Left lung (tissue), 10 donors: ENCODE results near the gene HOXA4. TPM values are rescaled to one million over a fixed set of nuclear protein-coding genes. Genes with fewer than 3 reads are reported as not detected.

ENCODE experiments used
- ATAC-seq: fragments of 200-7000 bp; cut with Tn5 transposase; one replicate; pipeline ENCODE4 v1.9.1; 2020; ENCODE audit warnings: moderate library complexity
- DNase-seq, 4 donors: peaks; one replicate each; pipeline ENCODE4 v3.0.0-alpha.2; 2013 to 2020
- H3K27ac ChIP-seq, 2 donors: fragments of 200-600 bp; sonication (generic) in 1 of 2; one replicate each; pipeline versions ENCODE4 v1.5.0 to v1.8.0; 2020 to 2021
- H3K27me3 ChIP-seq, 2 donors: fragments of 200-600 bp; sonication (generic) in 1 of 2; one replicate each; pipeline versions ENCODE4 v1.5.0 to v1.8.0; 2020 to 2021
- H3K36me3 ChIP-seq, 2 donors: fragments of 200-600 bp; sonication (generic) in 1 of 2; one replicate each; pipeline versions ENCODE4 v1.5.0 to v1.8.0; 2020 to 2021
- H3K4me1 ChIP-seq, 2 donors: fragments of 200-600 bp; one replicate each; pipeline ENCODE4 v1.8.0; 2021
- H3K4me3 ChIP-seq, 2 donors: fragments of 200-600 bp; sonication (generic) in 1 of 2; one replicate each; pipeline versions ENCODE4 v1.5.0 to v1.8.0; 2020 to 2021; ENCODE audit warnings: mild to moderate bottlenecking in 1 of 2
- H3K9me3 ChIP-seq, 2 donors: fragments of 200-600 bp; sonication (generic) in 1 of 2; one replicate each; pipeline versions ENCODE4 v1.5.0 to v1.8.0; 2020 to 2021
- intact Hi-C, 2 donors: fragments of 100-400 bp; cut with DNase I; formaldehyde crosslinking; loops; one replicate each; pipeline versions ENCODE4 v1.11.2 to v1.14.2; 2022
- polyA plus RNA-seq, 6 donors: library from polyadenylated mRNA; unstranded; fragments of 120-200 nt; gene quantifications; one replicate each; pipeline ENCODE4 v1.2.1, GENCODE V29; 2013; ENCODE audit not compliant: insufficient read length in 6 of 6
- total RNA-seq, 2 donors: library from RNA; stranded (reverse); fragmentation: NEBNext Ultra II Directional; extraction: Animal tissue kit (Norgen Biotek cat#: 25700); gene quantifications; one replicate each; pipeline ENCODE4 v1.2.1, GENCODE V29; 2021
- TF ChIP-seq, protein P1 (sequence below), 2 donors: fragments of 200-600 bp; sonication (generic) in 1 of 2; IDR thresholded peaks; one replicate each; pipeline versions ENCODE4 v1.5.0 to v1.8.0; 2021; ENCODE audit warnings: antibody characterized with exemption in 2 of 2
- donor health status: DM: no; HTN: yes; CAD: no.
- donor health status: DM: no; HTN: no; CAD: no.

HOXA4 gene
- total and polyA plus RNA-seq, 8 donors: 3.4 to 35.8 (median 34.1) TPM

DNA sequence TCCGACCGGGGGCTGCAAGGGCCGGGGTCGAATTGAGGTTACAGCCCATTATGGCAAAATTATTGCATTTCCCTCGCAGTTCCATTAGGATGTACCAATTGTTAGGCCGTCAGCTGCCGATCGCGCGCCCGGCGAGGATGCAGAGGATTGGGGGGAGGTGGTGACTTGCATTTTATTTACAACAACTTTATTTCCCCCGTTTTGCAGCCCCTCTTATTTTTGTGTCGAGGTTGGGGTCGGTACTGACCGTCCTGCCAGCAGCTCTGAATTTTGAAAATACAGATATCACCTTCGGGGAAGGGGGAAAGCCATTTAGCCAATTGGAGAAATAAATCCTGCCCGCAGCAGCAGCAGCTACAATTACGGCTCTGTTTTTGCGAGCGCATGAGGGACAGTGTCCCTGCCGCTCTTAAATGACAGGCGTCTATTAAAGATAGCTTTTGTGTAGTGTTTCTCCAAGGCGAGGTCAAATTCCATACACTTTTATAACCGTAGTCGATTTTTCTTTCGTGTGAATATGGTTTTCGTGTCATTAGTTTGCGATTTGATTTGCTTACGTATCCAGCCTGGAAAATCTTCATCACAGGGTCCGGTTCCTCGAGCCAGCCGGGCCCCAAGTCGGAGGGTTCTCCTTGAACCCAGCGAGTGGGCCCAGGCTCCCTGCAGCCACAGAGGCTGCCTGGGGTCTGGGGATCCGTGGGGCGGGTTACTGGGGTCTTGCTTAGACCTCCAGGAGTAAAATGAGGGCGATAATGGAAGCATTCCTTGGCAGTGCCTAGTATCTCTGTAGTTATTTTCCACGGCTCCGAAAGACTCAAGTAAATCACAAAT, 13.6 kb upstream of the HOXA4 start:
- H3K36me3 ChIP-seq: no peaks in the 10 kb centered on the region
- intact Hi-C loops: loop anchor here in 1 of 2 donors (2.0 to 5.0 kb wide), 2 partner anchors 47 to 287 kb away; partner anchors contain the start of gene HOXA1
- DNase-seq (peak in 1 of 4 donors; percentile 32), ATAC-seq (no peak)
- H3K9me3 ChIP-seq: no peaks in the 10 kb centered on the region
- H3K27ac ChIP-seq: peak overlapping the region; percentile 74 to 87
- H3K27me3 ChIP-seq: peaks cover 35 to 100% of the 10 kb centered on the region in 2 donors
- H3K4me1 ChIP-seq: peaks cover 0 to 24% of the 10 kb centered on the region in 2 donors
- TF ChIP-seq, protein P1, sequence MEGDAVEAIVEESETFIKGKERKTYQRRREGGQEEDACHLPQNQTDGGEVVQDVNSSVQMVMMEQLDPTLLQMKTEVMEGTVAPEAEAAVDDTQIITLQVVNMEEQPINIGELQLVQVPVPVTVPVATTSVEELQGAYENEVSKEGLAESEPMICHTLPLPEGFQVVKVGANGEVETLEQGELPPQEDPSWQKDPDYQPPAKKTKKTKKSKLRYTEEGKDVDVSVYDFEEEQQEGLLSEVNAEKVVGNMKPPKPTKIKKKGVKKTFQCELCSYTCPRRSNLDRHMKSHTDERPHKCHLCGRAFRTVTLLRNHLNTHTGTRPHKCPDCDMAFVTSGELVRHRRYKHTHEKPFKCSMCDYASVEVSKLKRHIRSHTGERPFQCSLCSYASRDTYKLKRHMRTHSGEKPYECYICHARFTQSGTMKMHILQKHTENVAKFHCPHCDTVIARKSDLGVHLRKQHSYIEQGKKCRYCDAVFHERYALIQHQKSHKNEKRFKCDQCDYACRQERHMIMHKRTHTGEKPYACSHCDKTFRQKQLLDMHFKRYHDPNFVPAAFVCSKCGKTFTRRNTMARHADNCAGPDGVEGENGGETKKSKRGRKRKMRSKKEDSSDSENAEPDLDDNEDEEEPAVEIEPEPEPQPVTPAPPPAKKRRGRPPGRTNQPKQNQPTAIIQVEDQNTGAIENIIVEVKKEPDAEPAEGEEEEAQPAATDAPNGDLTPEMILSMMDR (IDR thresholded peaks at IDR 0.05): no peak
- peak overlapping the region; percentile 6 to 52 for H3K4me3 ChIP-seq

DNA sequence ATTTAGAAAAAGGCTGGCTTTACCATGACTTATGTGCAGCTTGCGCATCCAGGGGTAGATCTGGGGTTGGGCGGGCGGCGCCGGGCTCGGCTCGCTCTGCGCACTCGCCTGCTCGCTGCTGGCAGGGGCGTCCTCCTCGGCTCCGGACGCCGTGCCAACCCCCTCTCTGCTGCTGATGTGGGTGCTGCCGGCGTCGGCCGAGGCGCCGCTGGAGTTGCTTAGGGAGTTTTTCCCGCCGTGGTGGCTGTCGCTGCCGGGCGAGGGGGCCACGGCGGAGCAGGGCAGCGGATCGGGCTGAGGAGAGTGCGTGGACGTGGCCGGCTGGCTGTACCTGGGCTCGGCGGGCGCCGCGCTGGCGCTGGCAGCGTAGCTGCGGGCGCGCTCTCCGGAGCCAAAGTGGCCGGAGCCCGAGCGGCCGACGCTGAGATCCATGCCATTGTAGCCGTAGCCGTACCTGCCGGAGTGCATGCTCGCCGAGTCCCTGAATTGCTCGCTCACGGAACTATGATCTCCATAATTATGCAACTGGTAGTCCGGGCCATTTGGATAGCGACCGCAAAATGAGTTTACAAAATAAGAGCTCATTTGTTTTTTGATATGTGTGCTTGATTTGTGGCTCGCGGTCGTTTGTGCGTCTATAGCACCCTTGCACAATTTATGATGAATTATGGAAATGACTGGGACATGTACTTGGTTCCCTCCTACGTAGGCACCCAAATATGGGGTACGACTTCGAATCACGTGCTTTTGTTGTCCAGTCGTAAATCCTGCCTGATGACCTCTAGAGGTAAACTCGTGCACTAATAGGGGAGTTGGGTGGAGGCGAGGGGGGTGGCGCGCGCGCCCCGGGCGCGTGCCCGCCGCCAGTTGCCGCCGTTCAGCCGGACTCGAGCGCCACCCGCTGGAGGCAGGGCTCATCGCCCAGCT, 12.7 kb upstream of the HOXA4 start, which contains the start of gene HOXA5:
Gene HOXA5 (minus strand): TSS at position 659 of the 927 bp plus-strand sequence. CDS start 74 bp downstream, at position 585.
- Histone ChIP-seq H3K27ac (peak within 1 kb of the TSS; percentile 86 to 92), H3K27me3 (peaks cover 35 to 100% of the 10 kb centered on the region in 2 donors), H3K9me3 (no peaks in the 10 kb centered on the region), H3K4me1 (peaks cover 0 to 15% of the 10 kb centered on the region in 2 donors), H3K36me3 (no peaks in the 10 kb centered on the region), H3K4me3 (peak within 1 kb of the TSS; percentile 52 to 56)
- DNase-seq: peak in 3 of 4 donors; percentile 81 to 97 (median 94)
- TF ChIP-seq, protein P1 (IDR thresholded peaks at IDR 0.05): peak; percentile 69 to 71
- ATAC-seq: peak; percentile 77
- intact Hi-C loops: loop anchor here in 1 of 2 donors (2.0 to 5.0 kb wide), 2 partner anchors 46 to 286 kb away; partner anchors contain the start of gene HOXA1

DNA sequence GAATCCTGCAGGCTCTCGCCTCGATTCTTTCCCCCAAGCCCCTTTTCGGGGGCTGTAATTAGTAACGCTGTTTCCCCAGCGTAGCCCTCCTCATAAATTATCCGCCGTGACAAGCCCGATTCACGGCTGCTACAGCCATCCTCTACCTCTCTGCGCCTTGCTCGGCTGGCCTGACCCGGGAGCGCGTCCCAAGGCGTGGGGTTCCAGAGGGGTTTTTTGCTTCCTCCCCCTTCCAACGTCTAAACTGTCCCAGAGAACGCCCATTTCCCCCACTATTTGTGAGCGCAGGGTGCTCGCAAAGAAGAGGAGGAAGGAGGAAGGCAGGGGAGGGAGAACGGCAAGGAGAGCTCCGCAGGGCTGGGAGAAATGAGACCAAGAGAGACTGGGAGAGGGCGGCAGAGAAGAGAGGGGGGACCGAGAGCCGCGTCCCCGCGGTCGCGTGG, 12.0 kb upstream of the HOXA4 start:
- Histone ChIP-seq H3K27ac (peak overlapping the region; percentile 86 to 92), H3K9me3 (no peaks in the 10 kb centered on the region), H3K36me3 (no peaks in the 10 kb centered on the region), H3K4me3 (peak overlapping the region; percentile 52 to 56), H3K4me1 (peaks cover 0 to 9% of the 10 kb centered on the region in 2 donors), H3K27me3 (peaks cover 29 to 100% of the 10 kb centered on the region in 2 donors)
- TF ChIP-seq, protein P1 (IDR thresholded peaks at IDR 0.05): no peak
- intact Hi-C loops: loop anchor here in 1 of 2 donors (2.0 to 5.0 kb wide), 2 partner anchors 45 to 286 kb away; partner anchors contain the start of gene HOXA1
- DNase-seq (no peak), ATAC-seq (no peak)

DNA sequence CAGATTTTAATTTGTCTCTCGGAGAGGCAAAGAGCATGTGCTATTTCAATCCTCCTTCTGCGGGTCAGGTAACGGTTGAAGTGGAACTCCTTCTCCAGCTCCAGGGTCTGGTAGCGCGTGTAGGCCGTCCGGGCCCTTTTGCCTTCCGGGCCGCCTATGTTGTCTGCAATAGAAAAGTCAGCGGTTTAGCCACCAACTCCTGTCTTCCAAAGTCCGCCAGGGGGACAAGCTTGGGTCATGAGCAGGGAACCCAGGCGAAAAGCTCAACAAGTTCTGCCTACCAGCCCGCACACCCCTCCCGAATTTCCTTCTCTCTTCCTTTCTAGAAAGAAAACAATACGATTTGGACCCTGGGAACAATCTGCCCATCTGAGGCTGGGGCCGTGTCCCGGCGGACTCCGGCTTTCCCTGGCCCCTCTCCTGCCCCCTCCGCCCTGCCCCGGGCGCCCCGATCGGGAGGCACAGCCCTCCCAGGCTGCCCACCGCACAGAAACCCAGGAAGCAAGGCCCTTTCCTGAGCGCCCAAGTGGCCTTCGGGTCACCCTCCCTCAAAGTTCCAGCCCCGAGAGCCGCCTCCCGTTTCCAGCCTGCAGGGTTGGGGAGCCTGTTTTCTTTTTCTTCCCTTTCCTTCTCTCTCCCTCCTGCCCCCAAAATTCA, 11.5 kb upstream of the HOXA4 start:
- H3K27ac ChIP-seq: peak overlapping the region; percentile 86 to 92
- H3K36me3 ChIP-seq: no peaks in the 10 kb centered on the region
- intact Hi-C loops: loop anchor here in 1 of 2 donors (2.0 to 5.0 kb wide), 2 partner anchors 45 to 285 kb away; partner anchors contain the start of gene HOXA1
- no peaks in the 10 kb centered on the region for H3K9me3 ChIP-seq
- peaks cover 24 to 100% of the 10 kb centered on the region in 2 donors for H3K27me3 ChIP-seq
- TF ChIP-seq, protein P1 (IDR thresholded peaks at IDR 0.05): no peak
- H3K4me3 ChIP-seq: peak overlapping the region; percentile 52 to 56
- H3K4me1 ChIP-seq: peaks cover 0 to 9% of the 10 kb centered on the region in 2 donors
- DNase-seq: peak in 2 of 4 donors; percentile 41 to 60
- no peak for ATAC-seq
